ENCODE data around the gene KLHL29. TPM values are rescaled to one million over a fixed set of nuclear protein-coding genes. Genes with fewer than 3 reads are reported as not detected.

The KLHL29 gene
- total RNA-seq, 4 donors from 2014 or later = 4.8 to 17.0 (median 10.5) TPM

DNA sequence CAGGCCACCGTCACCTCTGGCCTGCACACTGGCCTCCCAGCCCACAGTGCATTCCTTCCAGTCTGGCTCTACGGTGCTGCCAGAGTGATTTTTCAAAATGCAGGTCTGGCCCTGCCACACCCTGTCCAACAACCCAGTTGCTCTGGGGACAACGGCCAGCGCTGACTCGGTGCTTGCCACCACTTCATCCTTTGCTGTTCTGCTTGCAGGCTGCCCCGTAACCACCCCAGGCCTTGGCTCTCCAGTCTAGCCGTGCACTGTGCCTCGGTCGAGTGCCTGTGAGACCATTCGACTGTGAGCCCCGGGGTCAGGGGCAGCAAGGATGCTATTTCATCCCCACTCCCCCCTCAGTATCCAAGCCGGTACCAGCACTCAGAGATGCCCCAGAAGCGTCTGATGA lies 262.6 kb downstream of the KLHL29 start:
- H3K27me3 ChIP-seq = no peaks in the 10 kb centered on the region
- no peak for DNase-seq
- intact Hi-C loops (cut with DNase I; ENCODE audit: low total_unique reads) = no loop called here
- TF ChIP-seq, protein P1, sequence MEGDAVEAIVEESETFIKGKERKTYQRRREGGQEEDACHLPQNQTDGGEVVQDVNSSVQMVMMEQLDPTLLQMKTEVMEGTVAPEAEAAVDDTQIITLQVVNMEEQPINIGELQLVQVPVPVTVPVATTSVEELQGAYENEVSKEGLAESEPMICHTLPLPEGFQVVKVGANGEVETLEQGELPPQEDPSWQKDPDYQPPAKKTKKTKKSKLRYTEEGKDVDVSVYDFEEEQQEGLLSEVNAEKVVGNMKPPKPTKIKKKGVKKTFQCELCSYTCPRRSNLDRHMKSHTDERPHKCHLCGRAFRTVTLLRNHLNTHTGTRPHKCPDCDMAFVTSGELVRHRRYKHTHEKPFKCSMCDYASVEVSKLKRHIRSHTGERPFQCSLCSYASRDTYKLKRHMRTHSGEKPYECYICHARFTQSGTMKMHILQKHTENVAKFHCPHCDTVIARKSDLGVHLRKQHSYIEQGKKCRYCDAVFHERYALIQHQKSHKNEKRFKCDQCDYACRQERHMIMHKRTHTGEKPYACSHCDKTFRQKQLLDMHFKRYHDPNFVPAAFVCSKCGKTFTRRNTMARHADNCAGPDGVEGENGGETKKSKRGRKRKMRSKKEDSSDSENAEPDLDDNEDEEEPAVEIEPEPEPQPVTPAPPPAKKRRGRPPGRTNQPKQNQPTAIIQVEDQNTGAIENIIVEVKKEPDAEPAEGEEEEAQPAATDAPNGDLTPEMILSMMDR (IDR thresholded peaks at IDR 0.05) = no peak
- no peak for TF ChIP-seq POLR2A (IDR thresholded peaks at IDR 0.05)
- no peak overlapping the region for H3K27ac ChIP-seq
- no peaks in the 10 kb centered on the region for H3K4me1 ChIP-seq
- H3K4me3 ChIP-seq = no peak overlapping the region
- no peaks in the 10 kb centered on the region for H3K9me3 ChIP-seq
- no peaks in the 10 kb centered on the region for H3K36me3 ChIP-seq

DNA sequence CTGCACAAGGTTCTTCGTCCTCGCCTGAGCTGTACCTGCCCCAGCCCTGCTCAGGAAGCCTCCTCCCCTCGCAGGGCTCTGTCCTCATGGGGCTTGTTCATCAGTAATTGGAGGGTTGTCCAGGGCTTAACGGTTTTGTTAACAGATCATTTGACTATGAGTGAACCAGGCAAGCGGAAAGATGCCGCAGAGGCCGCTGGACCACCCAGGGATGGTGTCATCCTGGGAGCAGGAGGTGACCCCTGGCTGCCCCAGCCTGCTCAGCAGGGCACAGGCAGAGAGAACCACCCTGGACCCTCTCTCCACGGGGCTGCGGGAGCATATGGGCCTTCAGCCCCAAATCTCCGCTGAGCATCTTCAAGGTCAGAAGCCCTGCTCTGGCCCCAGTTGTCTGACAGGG lies 264.3 kb downstream of the KLHL29 start:
- Histone ChIP-seq H3K27ac (no peak overlapping the region), H3K4me3 (no peak overlapping the region)
- intact Hi-C loops (cut with DNase I; ENCODE audit: low total_unique reads) = no loop called here

DNA sequence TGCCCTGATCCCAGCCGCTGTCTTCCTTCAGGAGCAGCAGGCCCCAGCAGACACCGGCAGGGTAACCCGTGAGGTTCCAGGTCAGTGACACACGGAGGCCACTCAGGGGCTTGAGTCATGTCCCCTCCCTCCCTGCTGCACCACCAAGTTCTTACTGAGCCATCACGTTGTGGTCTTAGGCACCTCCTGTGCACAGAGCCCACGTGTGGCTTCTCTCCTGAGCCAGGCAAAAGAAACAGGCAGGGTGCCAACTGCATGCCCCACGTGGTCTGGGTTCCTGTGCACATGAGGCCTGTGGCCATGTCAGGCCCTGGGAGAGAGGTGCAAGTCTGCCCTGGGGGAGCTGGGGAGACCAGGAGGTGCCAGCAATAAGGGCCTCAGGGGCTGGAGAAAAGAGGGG lies 264.8 kb downstream of the KLHL29 start:
- no peak for DNase-seq
- H3K27ac ChIP-seq = no peak overlapping the region
- H3K4me3 ChIP-seq = no peak overlapping the region
- H3K36me3 ChIP-seq = no peaks in the 10 kb centered on the region
- TF ChIP-seq POLR2A (IDR thresholded peaks at IDR 0.05) = no peak
- TF ChIP-seq, protein P1 (IDR thresholded peaks at IDR 0.05) = no peak
- intact Hi-C loops (cut with DNase I; ENCODE audit: low total_unique reads) = no loop called here
- H3K27me3 ChIP-seq = no peaks in the 10 kb centered on the region
- no peaks in the 10 kb centered on the region for H3K9me3 ChIP-seq
- H3K4me1 ChIP-seq = no peaks in the 10 kb centered on the region

More for the DNA sequence above, 264.3 kb downstream of the KLHL29 start:
- DNase-seq = no peak
- Histone ChIP-seq H3K36me3 (no peaks in the 10 kb centered on the region), H3K27me3 (no peaks in the 10 kb centered on the region), H3K9me3 (no peaks in the 10 kb centered on the region), H3K4me1 (no peaks in the 10 kb centered on the region)
- TF ChIP-seq, protein P1 (IDR thresholded peaks at IDR 0.05) = no peak
- no peak for TF ChIP-seq POLR2A (IDR thresholded peaks at IDR 0.05)

DNA sequence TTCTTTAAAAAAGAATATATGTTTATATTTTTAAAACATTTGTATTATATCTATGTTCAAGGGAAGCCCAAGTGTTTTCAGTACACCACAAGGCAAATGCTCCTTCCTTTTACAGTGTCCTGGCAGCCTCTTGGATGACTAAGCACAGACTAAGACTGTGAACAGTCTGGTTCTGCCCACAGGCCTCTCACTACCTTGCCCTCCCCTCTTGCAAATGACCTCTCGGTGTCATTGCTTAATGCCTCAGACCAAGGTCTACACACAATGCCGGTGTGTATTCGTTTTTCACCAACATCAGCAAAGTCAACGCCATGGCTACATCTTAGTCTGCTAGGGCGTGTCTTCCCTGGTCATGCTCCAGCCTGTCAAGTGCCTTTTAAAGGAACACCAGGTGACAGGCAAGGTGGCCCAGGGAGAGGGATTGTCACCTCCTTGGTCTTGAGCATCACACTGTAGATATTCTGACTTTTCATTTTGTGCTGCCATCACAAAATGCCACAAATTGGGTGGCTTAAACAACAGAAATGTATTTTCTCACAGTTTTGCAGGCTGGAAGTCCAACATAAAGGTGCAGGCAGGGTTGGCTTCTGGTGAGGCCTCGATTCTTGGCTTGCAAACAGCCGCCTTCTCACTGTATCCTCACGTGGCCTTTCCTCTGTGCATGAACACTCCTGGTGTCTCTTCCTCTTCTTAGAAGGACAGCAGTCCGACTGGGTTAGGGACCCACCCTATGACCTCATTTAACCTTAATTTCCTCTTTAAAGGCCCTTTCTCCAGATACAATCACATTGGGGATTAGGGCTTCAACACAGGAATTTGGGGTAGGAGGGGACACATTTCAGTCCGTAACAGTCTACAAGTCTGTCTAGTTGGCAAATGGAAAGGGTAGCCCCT lies 266.5 kb downstream of the KLHL29 start:
- Histone ChIP-seq H3K27ac (no peak overlapping the region), H3K27me3 (no peaks in the 10 kb centered on the region), H3K36me3 (no peaks in the 10 kb centered on the region), H3K9me3 (no peaks in the 10 kb centered on the region), H3K4me3 (no peak overlapping the region), H3K4me1 (no peaks in the 10 kb centered on the region)
- TF ChIP-seq, protein P1 (IDR thresholded peaks at IDR 0.05) = no peak
- TF ChIP-seq POLR2A (IDR thresholded peaks at IDR 0.05) = no peak
- intact Hi-C loops (cut with DNase I; ENCODE audit: low total_unique reads) = no loop called here
- no peak for DNase-seq

DNA sequence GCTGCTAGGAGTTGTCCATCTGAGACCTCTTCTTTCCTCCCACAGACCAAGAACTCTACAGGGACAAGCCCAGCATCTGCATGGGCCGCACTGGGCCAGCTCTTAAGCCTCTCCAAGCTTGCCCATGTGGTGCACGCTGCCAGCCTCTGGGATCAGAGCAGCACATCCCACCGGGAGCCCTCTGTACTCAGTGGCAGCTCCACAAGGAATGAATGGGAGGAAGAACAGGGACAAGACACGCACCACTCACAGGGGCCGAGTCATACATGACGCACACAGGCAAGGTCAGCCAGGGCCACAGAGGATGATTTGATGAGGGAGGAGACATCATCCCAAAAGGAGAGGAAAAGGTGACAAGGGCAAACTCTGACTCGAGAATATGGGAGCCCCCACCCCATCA lies 268.3 kb downstream of the KLHL29 start:
- Histone ChIP-seq H3K9me3 (no peaks in the 10 kb centered on the region), H3K36me3 (no peaks in the 10 kb centered on the region), H3K4me3 (no peak overlapping the region), H3K27me3 (no peaks in the 10 kb centered on the region), H3K4me1 (no peaks in the 10 kb centered on the region), H3K27ac (no peak overlapping the region)
- no peak for DNase-seq
- intact Hi-C loops (cut with DNase I; ENCODE audit: low total_unique reads) = no loop called here
- TF ChIP-seq, protein P1 (IDR thresholded peaks at IDR 0.05) = no peak
- TF ChIP-seq POLR2A (IDR thresholded peaks at IDR 0.05) = no peak
